ENCODE data around the gene PARD3B. TPM values are rescaled to one million over a fixed set of nuclear protein-coding genes. Genes with fewer than 3 reads are reported as not detected.
A peak's percentile ranks its signal among the peaks of the same experiment; 100 is the strongest.

PARD3B gene
- total and polyA plus RNA-seq, 2 of the 13 experiments (the other 11 are each of a cell fraction or from before 2014, with no cell fraction given): 0.71 to 2.3 TPM

DNA sequence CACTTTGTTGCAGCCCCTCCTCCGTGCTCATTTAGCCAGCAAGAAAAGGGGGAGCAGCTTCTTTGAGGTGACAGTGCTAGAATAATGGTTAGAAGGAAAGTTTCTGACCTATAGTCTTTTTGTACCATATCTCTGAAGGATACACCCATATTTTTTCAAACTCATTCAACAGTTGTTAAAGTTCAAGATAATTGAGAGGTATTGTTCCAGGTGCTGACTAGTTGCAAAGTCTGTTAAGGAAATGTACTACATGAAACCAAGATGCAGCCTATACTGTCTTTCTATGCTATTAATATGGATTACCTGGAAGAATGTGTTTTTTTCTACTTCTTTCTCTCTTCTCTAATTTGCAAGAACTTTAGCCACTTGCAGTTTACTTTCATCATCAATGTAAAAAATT is 495.0 kb downstream of the PARD3B start:
- no peaks in the 10 kb centered on the region for H3K4me1 ChIP-seq (ENCODE audit: insufficient read depth, low read length)
- intact Hi-C loops (cut with micrococcal nuclease; ENCODE audit: unreplicated experiment) (no loop called here), in situ Hi-C loops (cut with HindIII; ENCODE audit: extremely low pct_ligation_motif_present, low pct_unique_long_range_greater_than_20kb) (no loop called here)
- H3K4me3 ChIP-seq (replicated peaks in 1 of 3; ENCODE audit: insufficient read depth in 1 of 3, low read depth in 2 of 3, low read length in 3 of 3): no peak overlapping the region
- H4K20me1 ChIP-seq (ENCODE audit: insufficient read depth, low read length): no peaks in the 10 kb centered on the region
- POLR2A ChIA-PET: no interaction called here
- BruUV-seq (replicated peaks): no TSS peak
- no peaks in the 10 kb centered on the region for H3K79me2 ChIP-seq (ENCODE audit: insufficient read depth, low read length)
- no peak overlapping the region for H3K9ac ChIP-seq (ENCODE audit: insufficient read depth, low read depth, low read length)
- no peaks in the 10 kb centered on the region for H3K27me3 ChIP-seq (ENCODE audit: control insufficient read depth in 1 of 2, insufficient read depth in 2 of 2, low read length in 2 of 2)
- no peak for TF ChIP-seq ATF1 (CRISPR knock-in tag; IDR thresholded peaks at IDR 0.05)
- peaks cover 17% of the 10 kb centered on the region; the same call in 1 of the 2 replicates for H3K9me3 ChIP-seq (ENCODE audit: low read length)
- no peak overlapping the region for H2AFZ ChIP-seq (ENCODE audit: low read length)
- CTCF ChIA-PET (ENCODE audit: low intra/inter-chr PET ratio, low total read pairs): no interaction called here
- ATAC-seq: no peak
- H3K36me3 ChIP-seq (replicated peaks in 1 of 2; ENCODE audit: control insufficient read depth in 1 of 2, insufficient read depth in 2 of 2, low read length in 2 of 2): no peaks in the 10 kb centered on the region
- H3K4me2 ChIP-seq (ENCODE audit: low read depth, low read length): no peak overlapping the region
- H3K27ac ChIP-seq (ENCODE audit: extremely low read length, insufficient read depth, low read length): no peak overlapping the region
- WGBS (ENCODE audit: low lambda C conversion rate): 48% methylated on average over 1 of the region's 1 CpG
- no peak for FAIRE-seq
- no peak for DNase-seq (ENCODE audit: low spot score)

GRCh38 chr2:205041472-205042130 is 496.3 kb downstream of the PARD3B start:
- in situ Hi-C loops (cut with HindIII; ENCODE audit: extremely low pct_ligation_motif_present, low pct_unique_long_range_greater_than_20kb): no loop called here
- Histone ChIP-seq H3K4me2 (ENCODE audit: low read depth, low read length) (no peak overlapping the region), H4K20me1 (ENCODE audit: insufficient read depth, low read length) (no peaks in the 10 kb centered on the region), H2AFZ (ENCODE audit: low read length) (no peak overlapping the region), H3K4me1 (ENCODE audit: insufficient read depth, low read length) (no peaks in the 10 kb centered on the region), H3K9me3 (ENCODE audit: low read length) (peaks cover 16% of the 10 kb centered on the region; the same call in 1 of the 2 replicates), H3K9ac (ENCODE audit: insufficient read depth, low read depth, low read length) (no peak overlapping the region), H3K4me3 (replicated peaks in 1 of 3; ENCODE audit: insufficient read depth in 1 of 3, low read depth in 2 of 3, low read length in 3 of 3) (no peak overlapping the region), H3K36me3 (replicated peaks in 1 of 2; ENCODE audit: control insufficient read depth in 1 of 2, insufficient read depth in 2 of 2, low read length in 2 of 2) (no peaks in the 10 kb centered on the region), H3K27me3 (ENCODE audit: control insufficient read depth in 1 of 2, insufficient read depth in 2 of 2, low read length in 2 of 2) (no peaks in the 10 kb centered on the region), H3K27ac (ENCODE audit: extremely low read length, insufficient read depth, low read length) (no peak overlapping the region), H3K79me2 (ENCODE audit: insufficient read depth, low read length) (no peaks in the 10 kb centered on the region)
- no TSS peak for BruUV-seq (replicated peaks)
- TF ChIP-seq SP2 (CRISPR knock-in tag; IDR thresholded peaks at IDR 0.05) (no peak), ZBTB21 (CRISPR knock-in tag; IDR thresholded peaks at IDR 0.05) (no peak), SOX6 (IDR thresholded peaks at IDR 0.05) (no peak), SOX6 (CRISPR knock-in tag; IDR thresholded peaks at IDR 0.05) (0 out of 2 replicates have a peak, but pooled peaks have one; percentile 16), ATF7 (IDR thresholded peaks at IDR 0.05) (peak; percentile 97), ATF7 (CRISPR knock-in tag; IDR thresholded peaks at IDR 0.05) (no peak), GFI1 (CRISPR knock-in tag; IDR thresholded peaks at IDR 0.05; ENCODE audit: borderline replicate concordance) (0 out of 2 replicates have a peak, but pooled peaks have one; percentile 20), CREB1 (IDR thresholded peaks at IDR 0.05) (peak; percentile 89), CREB1 (CRISPR knock-in tag; IDR thresholded peaks at IDR 0.05) (no peak)
- TF ChIP-seq, protein P1, sequence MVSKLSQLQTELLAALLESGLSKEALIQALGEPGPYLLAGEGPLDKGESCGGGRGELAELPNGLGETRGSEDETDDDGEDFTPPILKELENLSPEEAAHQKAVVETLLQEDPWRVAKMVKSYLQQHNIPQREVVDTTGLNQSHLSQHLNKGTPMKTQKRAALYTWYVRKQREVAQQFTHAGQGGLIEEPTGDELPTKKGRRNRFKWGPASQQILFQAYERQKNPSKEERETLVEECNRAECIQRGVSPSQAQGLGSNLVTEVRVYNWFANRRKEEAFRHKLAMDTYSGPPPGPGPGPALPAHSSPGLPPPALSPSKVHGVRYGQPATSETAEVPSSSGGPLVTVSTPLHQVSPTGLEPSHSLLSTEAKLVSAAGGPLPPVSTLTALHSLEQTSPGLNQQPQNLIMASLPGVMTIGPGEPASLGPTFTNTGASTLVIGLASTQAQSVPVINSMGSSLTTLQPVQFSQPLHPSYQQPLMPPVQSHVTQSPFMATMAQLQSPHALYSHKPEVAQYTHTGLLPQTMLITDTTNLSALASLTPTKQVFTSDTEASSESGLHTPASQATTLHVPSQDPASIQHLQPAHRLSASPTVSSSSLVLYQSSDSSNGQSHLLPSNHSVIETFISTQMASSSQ (IDR thresholded peaks at IDR 0.05; ENCODE audit: low read depth): no peak
- TF ChIP-seq, protein P1 (CRISPR knock-in tag; IDR thresholded peaks at IDR 0.05; ENCODE audit: borderline replicate concordance): peak; percentile 65; the same call in 1 of the 2 replicates
- POLR2A ChIA-PET: no interaction called here
- ATAC-seq (no peak), DNase-seq (ENCODE audit: low spot score) (peak; percentile 9), FAIRE-seq (no peak)
- intact Hi-C loops (cut with micrococcal nuclease; ENCODE audit: unreplicated experiment): no loop called here
- 15% methylated on average over 5 of the region's 5 CpGs for WGBS (ENCODE audit: low lambda C conversion rate)
- CTCF ChIA-PET (ENCODE audit: low intra/inter-chr PET ratio, low total read pairs): no interaction called here

Measured in HepG2 (cell line).